ENCODE data around the gene LMOD2.

DNA sequence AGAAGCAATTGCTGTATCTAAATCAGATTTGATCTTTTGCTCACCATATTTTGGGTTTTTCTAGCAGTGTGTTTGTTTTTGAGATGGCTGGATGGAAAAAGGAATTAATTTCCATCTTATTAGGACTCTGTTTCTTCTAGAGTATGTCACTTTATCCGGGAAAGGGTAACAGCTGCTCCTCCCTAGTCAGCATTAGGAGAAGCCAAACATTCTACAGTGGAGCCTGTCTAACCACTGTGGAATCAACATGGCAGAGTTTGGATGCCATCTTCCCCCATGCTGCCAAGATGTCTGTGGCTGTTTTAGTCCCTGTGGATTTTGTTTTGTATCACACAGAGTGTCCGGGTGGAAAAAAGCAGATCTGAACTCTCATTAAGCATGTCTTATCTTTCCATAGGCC is 16.0 kb upstream of the LMOD2 start:
- TF ChIP-seq, protein P1, sequence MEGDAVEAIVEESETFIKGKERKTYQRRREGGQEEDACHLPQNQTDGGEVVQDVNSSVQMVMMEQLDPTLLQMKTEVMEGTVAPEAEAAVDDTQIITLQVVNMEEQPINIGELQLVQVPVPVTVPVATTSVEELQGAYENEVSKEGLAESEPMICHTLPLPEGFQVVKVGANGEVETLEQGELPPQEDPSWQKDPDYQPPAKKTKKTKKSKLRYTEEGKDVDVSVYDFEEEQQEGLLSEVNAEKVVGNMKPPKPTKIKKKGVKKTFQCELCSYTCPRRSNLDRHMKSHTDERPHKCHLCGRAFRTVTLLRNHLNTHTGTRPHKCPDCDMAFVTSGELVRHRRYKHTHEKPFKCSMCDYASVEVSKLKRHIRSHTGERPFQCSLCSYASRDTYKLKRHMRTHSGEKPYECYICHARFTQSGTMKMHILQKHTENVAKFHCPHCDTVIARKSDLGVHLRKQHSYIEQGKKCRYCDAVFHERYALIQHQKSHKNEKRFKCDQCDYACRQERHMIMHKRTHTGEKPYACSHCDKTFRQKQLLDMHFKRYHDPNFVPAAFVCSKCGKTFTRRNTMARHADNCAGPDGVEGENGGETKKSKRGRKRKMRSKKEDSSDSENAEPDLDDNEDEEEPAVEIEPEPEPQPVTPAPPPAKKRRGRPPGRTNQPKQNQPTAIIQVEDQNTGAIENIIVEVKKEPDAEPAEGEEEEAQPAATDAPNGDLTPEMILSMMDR (IDR thresholded peaks at IDR 0.05), result no peak
- TF ChIP-seq POLR2AphosphoS5 (IDR thresholded peaks at IDR 0.05) (no peak), POLR2A (IDR thresholded peaks at IDR 0.05) (no peak)
